ENCODE measurements around the gene SGO1.

Gene SGO1

DNA sequence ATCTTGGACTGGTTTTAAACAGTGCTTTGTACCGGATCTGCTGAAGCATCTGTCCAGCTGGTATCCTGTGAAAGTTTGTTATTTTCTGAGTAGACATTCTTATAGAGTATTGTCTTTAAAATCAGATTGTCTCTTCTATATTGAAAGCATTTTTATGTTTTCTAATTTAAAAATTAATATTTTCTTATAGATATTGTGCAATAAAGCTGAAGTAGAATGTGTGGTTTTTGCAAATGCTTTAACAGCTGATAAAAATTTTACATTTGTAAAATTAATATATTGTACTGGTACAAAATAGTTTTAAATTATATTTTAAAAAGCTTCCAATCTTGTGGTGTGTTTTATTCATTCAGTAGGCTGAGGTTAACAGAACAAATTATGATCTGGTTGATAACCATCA lies 31.9 kb downstream of the SGO1 start:
- Histone ChIP-seq H3K56ac (ENCODE audit: low read length) (no peak overlapping the region), H2BK15ac (replicated peaks; ENCODE audit: low read depth) (no peak overlapping the region), H3K27ac (ENCODE audit: low read depth, low read length) (no peak overlapping the region), H3K79me2 (ENCODE audit: control insufficient read depth, insufficient read depth, low read length) (no peaks in the 10 kb centered on the region), H2BK5ac (ENCODE audit: low read length) (no peak overlapping the region), H2AK5ac (ENCODE audit: low read length) (no peak overlapping the region), H3K36me3 (ENCODE audit: control insufficient read depth, insufficient read depth, low read length) (no peaks in the 10 kb centered on the region), H3K4me1 (ENCODE audit: control insufficient read depth, low read depth, low read length) (no peaks in the 10 kb centered on the region), H3K23ac (ENCODE audit: low read length) (no peak overlapping the region), H2BK120ac (ENCODE audit: low read depth, low read length) (no peak overlapping the region), H3K27me3 (ENCODE audit: insufficient read depth, low read length, poor library complexity) (no peaks in the 10 kb centered on the region), H4K8ac (ENCODE audit: low read depth, low read length) (no peak overlapping the region), H3K79me1 (ENCODE audit: low read length) (no peaks in the 10 kb centered on the region), H3K4ac (ENCODE audit: low read depth, low read length) (no peak overlapping the region), H3K4me3 (ENCODE audit: low read length) (no peak overlapping the region), H3K18ac (ENCODE audit: low read length) (no peak overlapping the region), H4K5ac (ENCODE audit: low read length) (no peak overlapping the region), H3K9ac (ENCODE audit: low read length) (no peak overlapping the region), H3K4me2 (ENCODE audit: low read length) (no peak overlapping the region)
- DNase-seq: no peak
- no CpG with 5 or more reads among the region's 1 CpG for WGBS (ENCODE audit: extremely low coverage, insufficient coverage, low lambda C conversion rate)

DNA sequence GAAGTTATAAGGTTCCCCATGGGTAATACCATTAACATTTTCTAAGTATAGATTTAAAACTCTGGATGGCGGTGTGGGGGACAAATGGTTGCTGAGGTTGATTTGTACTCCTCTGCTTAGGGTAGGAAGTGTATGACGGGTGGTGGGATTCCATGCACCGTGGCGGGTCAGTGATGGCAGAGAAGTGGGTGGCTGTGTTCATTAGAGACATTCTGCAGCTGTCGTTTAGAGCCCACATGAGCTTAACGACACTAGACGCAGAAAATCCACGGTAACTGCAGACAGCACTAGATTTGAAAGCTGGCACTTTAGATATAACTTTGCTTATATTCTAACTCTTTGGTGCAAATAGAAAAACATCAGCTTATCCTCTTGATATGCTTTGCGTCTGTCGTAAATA lies 37.5 kb downstream of the SGO1 start:
- WGBS (ENCODE audit: extremely low coverage, insufficient coverage, low lambda C conversion rate): no CpG with 5 or more reads among the region's 10 CpGs
- Histone ChIP-seq H3K56ac (ENCODE audit: low read length) (no peak overlapping the region), H3K79me1 (ENCODE audit: low read length) (no peaks in the 10 kb centered on the region), H3K4me1 (ENCODE audit: control insufficient read depth, low read depth, low read length) (no peaks in the 10 kb centered on the region), H3K4me2 (ENCODE audit: low read length) (no peak overlapping the region), H2BK15ac (replicated peaks; ENCODE audit: low read depth) (no peak overlapping the region), H2BK120ac (ENCODE audit: low read depth, low read length) (no peak overlapping the region), H3K23ac (ENCODE audit: low read length) (no peak overlapping the region), H3K4me3 (ENCODE audit: low read length) (no peak overlapping the region), H2BK5ac (ENCODE audit: low read length) (no peak overlapping the region), H3K4ac (ENCODE audit: low read depth, low read length) (no peak overlapping the region), H3K27ac (ENCODE audit: low read depth, low read length) (no peak overlapping the region), H3K36me3 (ENCODE audit: control insufficient read depth, insufficient read depth, low read length) (no peaks in the 10 kb centered on the region), H3K79me2 (ENCODE audit: control insufficient read depth, insufficient read depth, low read length) (no peaks in the 10 kb centered on the region), H3K9ac (ENCODE audit: low read length) (no peak overlapping the region), H4K5ac (ENCODE audit: low read length) (no peak overlapping the region), H3K27me3 (ENCODE audit: insufficient read depth, low read length, poor library complexity) (no peaks in the 10 kb centered on the region), H3K18ac (ENCODE audit: low read length) (no peak overlapping the region), H2AK5ac (ENCODE audit: low read length) (no peak overlapping the region), H4K8ac (ENCODE audit: low read depth, low read length) (no peak overlapping the region)
- no peak for DNase-seq

DNA sequence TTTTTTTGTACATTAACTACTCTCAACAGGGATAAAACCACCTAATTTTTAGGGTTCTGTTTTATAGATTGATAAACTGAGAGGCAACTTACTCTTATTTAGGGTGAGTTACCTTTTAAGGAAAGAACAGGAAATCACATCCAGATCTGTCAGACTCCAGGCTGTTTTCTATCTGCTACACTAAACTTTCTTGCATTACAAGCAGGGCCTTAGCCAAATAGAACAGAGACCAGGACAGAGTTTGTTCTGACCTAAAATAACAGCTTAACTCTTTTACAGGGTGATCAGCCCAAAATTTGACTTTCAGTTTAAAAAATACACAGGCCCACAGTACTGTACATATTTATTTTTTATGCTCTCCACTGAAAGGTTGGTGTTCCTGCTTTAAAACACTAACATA lies 38.6 kb downstream of the SGO1 start:
- no peak for DNase-seq

DNA sequence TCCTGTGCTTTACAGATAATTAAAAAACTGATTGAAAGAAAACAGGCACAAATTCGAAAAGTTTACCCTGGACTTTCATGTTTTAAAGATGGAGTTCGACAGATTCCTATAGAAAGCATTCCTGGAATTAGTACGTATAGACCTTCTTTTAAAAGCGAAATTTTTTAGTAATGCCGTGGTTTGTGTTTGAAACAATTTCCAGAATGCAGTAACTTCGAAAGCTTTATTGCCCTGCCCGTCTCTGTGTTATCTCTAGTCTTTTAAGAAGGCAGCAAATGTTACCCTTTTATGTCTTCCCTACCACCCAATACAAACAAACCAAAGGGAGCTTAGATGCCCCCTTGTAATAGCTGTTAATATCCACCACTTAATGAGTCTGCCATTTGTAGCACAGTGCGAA lies 39.7 kb downstream of the SGO1 start:
- H3K27ac ChIP-seq (ENCODE audit: low read depth, low read length): no peak overlapping the region
- no peak overlapping the region for H3K4me3 ChIP-seq (ENCODE audit: low read length)
- no peak overlapping the region for H3K56ac ChIP-seq (ENCODE audit: low read length)
- no peak overlapping the region for H3K9ac ChIP-seq (ENCODE audit: low read length)
- no peaks in the 10 kb centered on the region for H3K4me1 ChIP-seq (ENCODE audit: control insufficient read depth, low read depth, low read length)
- WGBS (ENCODE audit: extremely low coverage, insufficient coverage, low lambda C conversion rate): no CpG with 5 or more reads among the region's 8 CpGs
- no peak overlapping the region for H2BK120ac ChIP-seq (ENCODE audit: low read depth, low read length)
- H3K4me2 ChIP-seq (ENCODE audit: low read length): no peak overlapping the region
- no peaks in the 10 kb centered on the region for H3K79me2 ChIP-seq (ENCODE audit: control insufficient read depth, insufficient read depth, low read length)
- no peak overlapping the region for H3K18ac ChIP-seq (ENCODE audit: low read length)
- no peaks in the 10 kb centered on the region for H3K79me1 ChIP-seq (ENCODE audit: low read length)
- no peak for DNase-seq
- H2AK5ac ChIP-seq (ENCODE audit: low read length): no peak overlapping the region
- H4K8ac ChIP-seq (ENCODE audit: low read depth, low read length): no peak overlapping the region
- no peak overlapping the region for H2BK5ac ChIP-seq (ENCODE audit: low read length)
- H3K23ac ChIP-seq (ENCODE audit: low read length): no peak overlapping the region
- no peaks in the 10 kb centered on the region for H3K36me3 ChIP-seq (ENCODE audit: control insufficient read depth, insufficient read depth, low read length)
- no peak overlapping the region for H3K4ac ChIP-seq (ENCODE audit: low read depth, low read length)
- no peak overlapping the region for H4K5ac ChIP-seq (ENCODE audit: low read length)
- H3K27me3 ChIP-seq (ENCODE audit: insufficient read depth, low read length, poor library complexity): no peaks in the 10 kb centered on the region
- H2BK15ac ChIP-seq (replicated peaks; ENCODE audit: low read depth): no peak overlapping the region

More for the DNA sequence above, 38.6 kb downstream of the SGO1 start:
- Histone ChIP-seq H4K5ac (ENCODE audit: low read length) (no peak overlapping the region), H3K79me1 (ENCODE audit: low read length) (no peaks in the 10 kb centered on the region), H3K18ac (ENCODE audit: low read length) (no peak overlapping the region), H3K23ac (ENCODE audit: low read length) (no peak overlapping the region), H2AK5ac (ENCODE audit: low read length) (no peak overlapping the region), H2BK5ac (ENCODE audit: low read length) (no peak overlapping the region), H3K27me3 (ENCODE audit: insufficient read depth, low read length, poor library complexity) (no peaks in the 10 kb centered on the region), H2BK120ac (ENCODE audit: low read depth, low read length) (no peak overlapping the region), H2BK15ac (replicated peaks; ENCODE audit: low read depth) (no peak overlapping the region), H4K8ac (ENCODE audit: low read depth, low read length) (no peak overlapping the region), H3K9ac (ENCODE audit: low read length) (no peak overlapping the region), H3K4me2 (ENCODE audit: low read length) (no peak overlapping the region), H3K27ac (ENCODE audit: low read depth, low read length) (no peak overlapping the region), H3K56ac (ENCODE audit: low read length) (no peak overlapping the region), H3K4me1 (ENCODE audit: control insufficient read depth, low read depth, low read length) (no peaks in the 10 kb centered on the region), H3K4ac (ENCODE audit: low read depth, low read length) (no peak overlapping the region), H3K36me3 (ENCODE audit: control insufficient read depth, insufficient read depth, low read length) (no peaks in the 10 kb centered on the region), H3K79me2 (ENCODE audit: control insufficient read depth, insufficient read depth, low read length) (no peaks in the 10 kb centered on the region), H3K4me3 (ENCODE audit: low read length) (no peak overlapping the region)

DNA sequence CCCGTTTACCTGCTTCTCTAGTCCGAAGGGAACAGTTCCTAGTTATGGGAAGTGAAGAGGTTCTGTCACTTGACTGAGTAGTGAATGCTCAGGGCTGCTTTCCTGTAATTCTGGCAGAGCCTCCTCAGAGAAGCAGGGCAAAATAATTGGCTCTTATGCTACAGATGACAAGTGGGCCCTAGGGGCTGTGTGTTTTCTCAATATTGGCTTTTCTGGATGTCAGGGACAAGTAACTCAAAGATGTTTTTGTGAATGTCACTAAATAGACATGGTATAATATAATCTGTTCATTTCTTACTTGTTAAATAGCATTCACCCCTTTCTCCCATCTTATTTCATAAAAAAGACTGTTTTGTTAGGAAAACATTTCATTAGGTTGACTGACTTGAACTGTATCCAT lies 40.1 kb downstream of the SGO1 start:
- Histone ChIP-seq H3K4me3 (ENCODE audit: low read length) (no peak overlapping the region), H3K79me2 (ENCODE audit: control insufficient read depth, insufficient read depth, low read length) (no peaks in the 10 kb centered on the region), H2AK5ac (ENCODE audit: low read length) (no peak overlapping the region), H3K56ac (ENCODE audit: low read length) (no peak overlapping the region), H3K4me2 (ENCODE audit: low read length) (no peak overlapping the region), H3K18ac (ENCODE audit: low read length) (no peak overlapping the region), H3K36me3 (ENCODE audit: control insufficient read depth, insufficient read depth, low read length) (no peaks in the 10 kb centered on the region), H2BK15ac (replicated peaks; ENCODE audit: low read depth) (no peak overlapping the region), H3K23ac (ENCODE audit: low read length) (no peak overlapping the region), H3K27me3 (ENCODE audit: insufficient read depth, low read length, poor library complexity) (no peaks in the 10 kb centered on the region), H3K4ac (ENCODE audit: low read depth, low read length) (no peak overlapping the region), H3K79me1 (ENCODE audit: low read length) (no peaks in the 10 kb centered on the region), H3K4me1 (ENCODE audit: control insufficient read depth, low read depth, low read length) (no peaks in the 10 kb centered on the region), H3K27ac (ENCODE audit: low read depth, low read length) (no peak overlapping the region), H2BK120ac (ENCODE audit: low read depth, low read length) (peak overlapping the region; percentile 45), H3K9ac (ENCODE audit: low read length) (no peak overlapping the region), H4K8ac (ENCODE audit: low read depth, low read length) (no peak overlapping the region), H4K5ac (ENCODE audit: low read length) (no peak overlapping the region), H2BK5ac (ENCODE audit: low read length) (no peak overlapping the region)
- WGBS (ENCODE audit: extremely low coverage, insufficient coverage, low lambda C conversion rate): no CpG with 5 or more reads among the region's 2 CpGs
- no peak for DNase-seq

DNA sequence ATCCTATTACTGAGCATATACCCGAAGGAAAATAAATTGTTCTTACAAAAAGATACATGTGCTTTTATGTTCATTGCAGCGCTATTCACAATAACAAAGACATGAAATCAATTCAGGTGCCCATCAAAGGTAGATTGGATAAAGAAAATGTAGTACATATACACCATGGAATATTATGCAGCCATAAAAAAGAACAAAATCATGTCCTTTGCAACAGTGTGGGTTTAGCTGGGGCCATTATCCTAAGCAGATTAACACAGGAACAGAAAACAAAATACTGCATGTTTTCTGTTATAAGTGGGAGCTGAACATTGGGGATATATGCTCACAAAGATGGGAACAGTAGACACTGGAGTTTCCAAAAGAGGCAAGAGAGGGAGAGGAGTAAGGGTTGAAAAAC lies 42.5 kb downstream of the SGO1 start:
- H2AK5ac ChIP-seq (ENCODE audit: low read length): no peak overlapping the region
- no peak overlapping the region for H3K9ac ChIP-seq (ENCODE audit: low read length)
- no peaks in the 10 kb centered on the region for H3K79me2 ChIP-seq (ENCODE audit: control insufficient read depth, insufficient read depth, low read length)
- WGBS (ENCODE audit: extremely low coverage, insufficient coverage, low lambda C conversion rate): no CpG with 5 or more reads among the region's 2 CpGs
- H2BK120ac ChIP-seq (ENCODE audit: low read depth, low read length): no peak overlapping the region
- no peak overlapping the region for H4K5ac ChIP-seq (ENCODE audit: low read length)
- DNase-seq: no peak
- no peak overlapping the region for H2BK5ac ChIP-seq (ENCODE audit: low read length)
- H3K27me3 ChIP-seq (ENCODE audit: insufficient read depth, low read length, poor library complexity): no peaks in the 10 kb centered on the region
- H3K4me1 ChIP-seq (ENCODE audit: control insufficient read depth, low read depth, low read length): no peaks in the 10 kb centered on the region
- no peak overlapping the region for H3K18ac ChIP-seq (ENCODE audit: low read length)
- H3K4ac ChIP-seq (ENCODE audit: low read depth, low read length): no peak overlapping the region
- H3K36me3 ChIP-seq (ENCODE audit: control insufficient read depth, insufficient read depth, low read length): no peaks in the 10 kb centered on the region
- no peak overlapping the region for H3K23ac ChIP-seq (ENCODE audit: low read length)
- H3K79me1 ChIP-seq (ENCODE audit: low read length): no peaks in the 10 kb centered on the region
- no peak overlapping the region for H4K8ac ChIP-seq (ENCODE audit: low read depth, low read length)
- H3K27ac ChIP-seq (ENCODE audit: low read depth, low read length): no peak overlapping the region
- no peak overlapping the region for H2BK15ac ChIP-seq (replicated peaks; ENCODE audit: low read depth)
- H3K4me3 ChIP-seq (ENCODE audit: low read length): no peak overlapping the region
- no peak overlapping the region for H3K56ac ChIP-seq (ENCODE audit: low read length)
- H3K4me2 ChIP-seq (ENCODE audit: low read length): no peak overlapping the region

All from mesendoderm (in vitro differentiated cells).